Endodermal cell (in vitro differentiated cells): ENCODE data around the gene SMYD1. TPM values are rescaled to one million over a fixed set of nuclear protein-coding genes. Genes with fewer than 3 reads are reported as not detected.

Experiments used
- DNase-seq: peaks from one replicate; pipeline ENCODE4 v3.0.0-alpha.2; 2017
- H3K27ac ChIP-seq: 2 replicates; pipeline ENCODE4 v1.5.1; 2013; ENCODE audit warnings: mild to moderate bottlenecking, low read depth, low read length, moderate library complexity
- H3K27me3 ChIP-seq: 2 replicates; pipeline ENCODE4 v1.6.1; 2013; ENCODE audit warnings: mild to moderate bottlenecking, low read length, moderate library complexity; ENCODE audit not compliant: insufficient read depth, control insufficient read depth, poor library complexity, severe bottlenecking
- H3K36me3 ChIP-seq: 2 replicates; pipeline ENCODE4 v1.7.0; 2013; ENCODE audit warnings: mild to moderate bottlenecking, low read length, moderate library complexity; ENCODE audit not compliant: control insufficient read depth, insufficient read depth
- H3K4me1 ChIP-seq: one replicate; pipeline ENCODE4 v1.7.0; 2013; ENCODE audit warnings: low read length; ENCODE audit not compliant: control insufficient read depth, insufficient read depth
- H3K4me3 ChIP-seq: 2 replicates; pipeline ENCODE4 v1.5.1; 2013; ENCODE audit warnings: mild to moderate bottlenecking, low read length, moderate library complexity
- H3K9ac ChIP-seq: 2 replicates; pipeline ENCODE4 v1.6.1; 2013; ENCODE audit warnings: mild to moderate bottlenecking, low read length, moderate library complexity; ENCODE audit not compliant: poor library complexity, severe bottlenecking; ENCODE audit errors: extremely low read depth
- H3K9me3 ChIP-seq: 2 replicates; pipeline ENCODE4 v1.6.1; 2013; ENCODE audit warnings: mild to moderate bottlenecking, low read length, moderate library complexity; ENCODE audit not compliant: control insufficient read depth
- H3K27ac Mint-ChIP-seq: 2 replicates; pipeline ENCODE4 v1.8.0; 2020; ENCODE audit warnings: mixed read lengths
- H3K27me3 Mint-ChIP-seq: 2 replicates; pipeline ENCODE4 v1.8.0; 2021; ENCODE audit warnings: mild to moderate bottlenecking, mixed read lengths; ENCODE audit not compliant: insufficient read depth
- H3K36me3 Mint-ChIP-seq: 2 replicates; pipeline ENCODE4 v1.8.0; 2020; ENCODE audit warnings: low read depth, mixed read lengths
- H3K4me1 Mint-ChIP-seq: 2 replicates; pipeline ENCODE4 v1.8.0; 2020; ENCODE audit warnings: mixed read lengths
- H3K4me3 Mint-ChIP-seq: 2 replicates; pipeline ENCODE4 v1.8.0; 2020; ENCODE audit warnings: mild to moderate bottlenecking, moderate library complexity, mixed read lengths
- H3K9me3 Mint-ChIP-seq: 2 replicates; pipeline ENCODE4 v1.8.0; 2020; ENCODE audit warnings: mild to moderate bottlenecking, mixed read lengths
- WGBS, 2 experiments: methylation state at CpG; one replicate each; pipeline versions ENCODE4 v1.1.5 to v1.1.7; 2013; ENCODE audit warnings: missing lambda C conversion rate in 2 of 2, mixed read lengths in 1 of 2; ENCODE audit not compliant: insufficient coverage in 1 of 2, insufficient read length in 1 of 2; 5-methylcytosine and 5-hydroxymethylcytosine counted together
- total RNA-seq, 2 donors: library from RNA; stranded (reverse); fragmentation: NEBNext Ultra II Directional in 1 of 2; extraction: Animal tissue kit (Norgen Biotek cat#: 25700) in 1 of 2; gene quantifications; 2 replicates in 1 of 2; 3 replicates in 1 of 2; pipeline ENCODE4 v1.2.1, GENCODE V29; 2021
- TF ChIP-seq, protein P1 (sequence below): fragments of 200-600 bp; sonication (generic); conservative IDR thresholded peaks from 2 replicates; pipeline ENCODE4 v1.5.0; 2021; ENCODE audit warnings: antibody characterized with exemption, mild to moderate bottlenecking

The SMYD1 gene
- total RNA-seq, 2 donors from 2014 or later = not detected

DNA sequence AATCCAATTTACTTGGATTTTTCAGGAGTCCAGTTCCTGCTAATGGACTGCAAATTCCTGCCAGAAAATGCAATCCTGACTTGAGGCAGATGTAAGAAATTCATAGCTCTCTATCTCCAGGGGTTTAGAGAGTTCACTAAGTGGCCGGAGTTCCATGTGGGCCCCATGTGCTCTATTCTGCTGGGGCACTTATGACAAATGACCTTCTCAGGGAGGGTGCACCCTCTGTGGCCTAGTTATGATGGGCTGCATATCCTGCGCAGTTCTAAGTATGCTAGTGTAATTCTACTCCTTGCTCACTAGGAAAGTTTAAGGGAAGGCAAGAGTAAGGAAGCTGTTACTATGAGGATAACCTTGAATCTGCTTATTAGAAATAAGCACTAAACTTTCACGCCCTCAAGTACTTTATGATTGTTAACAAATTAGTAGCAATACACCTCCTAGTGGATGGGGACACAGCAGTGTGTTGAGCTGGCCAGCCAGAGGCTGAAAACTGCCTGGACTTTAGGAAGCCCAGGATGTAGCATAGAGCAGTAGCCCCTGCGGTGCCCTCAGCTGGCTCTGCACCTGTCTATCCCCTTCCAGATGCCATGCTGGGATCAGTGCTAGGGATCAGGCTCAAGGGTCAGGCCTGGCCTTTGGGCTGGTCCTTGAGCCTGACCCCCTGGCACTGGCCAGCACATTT lies 14.4 kb downstream of the SMYD1 start:
- no peaks in the 10 kb centered on the region for H3K4me1 ChIP-seq
- peaks cover 4% of the 10 kb centered on the region for H3K4me1 Mint-ChIP-seq
- WGBS, 2 experiments = 86 to 89% methylated on average over 4 of the region's 4 CpGs

GRCh38 chr2:88082781-88083180 lies 15.2 kb downstream of the SMYD1 start:
- Histone ChIP-seq H3K4me1 (no peaks in the 10 kb centered on the region), H3K27me3 (no peaks in the 10 kb centered on the region), H3K9ac (no peak overlapping the region), H3K9me3 (no peaks in the 10 kb centered on the region), H3K4me3 (no peak overlapping the region), H3K36me3 (no peaks in the 10 kb centered on the region), H3K27ac (peak overlapping the region; percentile 15)
- TF ChIP-seq, protein P1, sequence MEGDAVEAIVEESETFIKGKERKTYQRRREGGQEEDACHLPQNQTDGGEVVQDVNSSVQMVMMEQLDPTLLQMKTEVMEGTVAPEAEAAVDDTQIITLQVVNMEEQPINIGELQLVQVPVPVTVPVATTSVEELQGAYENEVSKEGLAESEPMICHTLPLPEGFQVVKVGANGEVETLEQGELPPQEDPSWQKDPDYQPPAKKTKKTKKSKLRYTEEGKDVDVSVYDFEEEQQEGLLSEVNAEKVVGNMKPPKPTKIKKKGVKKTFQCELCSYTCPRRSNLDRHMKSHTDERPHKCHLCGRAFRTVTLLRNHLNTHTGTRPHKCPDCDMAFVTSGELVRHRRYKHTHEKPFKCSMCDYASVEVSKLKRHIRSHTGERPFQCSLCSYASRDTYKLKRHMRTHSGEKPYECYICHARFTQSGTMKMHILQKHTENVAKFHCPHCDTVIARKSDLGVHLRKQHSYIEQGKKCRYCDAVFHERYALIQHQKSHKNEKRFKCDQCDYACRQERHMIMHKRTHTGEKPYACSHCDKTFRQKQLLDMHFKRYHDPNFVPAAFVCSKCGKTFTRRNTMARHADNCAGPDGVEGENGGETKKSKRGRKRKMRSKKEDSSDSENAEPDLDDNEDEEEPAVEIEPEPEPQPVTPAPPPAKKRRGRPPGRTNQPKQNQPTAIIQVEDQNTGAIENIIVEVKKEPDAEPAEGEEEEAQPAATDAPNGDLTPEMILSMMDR = no peak
- Mint-ChIP-seq H3K4me1 (peaks cover 4% of the 10 kb centered on the region), H3K9me3 (no peaks in the 10 kb centered on the region), H3K27ac (no peak overlapping the region), H3K4me3 (no peak overlapping the region), H3K36me3 (no peaks in the 10 kb centered on the region), H3K27me3 (peaks cover 3% of the 10 kb centered on the region)
- DNase-seq = no peak
- 80% methylated on average over 1 of the region's 1 CpG; no CpG with 5 or more reads in 1 of the 2 experiments for WGBS, 2 experiments

More for the DNA sequence above, 14.4 kb downstream of the SMYD1 start:
- no peak overlapping the region for H3K4me3 Mint-ChIP-seq
- no peaks in the 10 kb centered on the region for H3K27me3 ChIP-seq
- H3K36me3 Mint-ChIP-seq = no peaks in the 10 kb centered on the region
- no peak overlapping the region for H3K9ac ChIP-seq
- DNase-seq = no peak
- no peak overlapping the region for H3K27ac Mint-ChIP-seq
- H3K36me3 ChIP-seq = no peaks in the 10 kb centered on the region
- H3K4me3 ChIP-seq = no peak overlapping the region
- no peak overlapping the region for H3K27ac ChIP-seq
- TF ChIP-seq, protein P1 = peak; percentile 21
- H3K9me3 ChIP-seq = no peaks in the 10 kb centered on the region
- H3K27me3 Mint-ChIP-seq = peaks cover 3% of the 10 kb centered on the region
- H3K9me3 Mint-ChIP-seq = no peaks in the 10 kb centered on the region

DNA sequence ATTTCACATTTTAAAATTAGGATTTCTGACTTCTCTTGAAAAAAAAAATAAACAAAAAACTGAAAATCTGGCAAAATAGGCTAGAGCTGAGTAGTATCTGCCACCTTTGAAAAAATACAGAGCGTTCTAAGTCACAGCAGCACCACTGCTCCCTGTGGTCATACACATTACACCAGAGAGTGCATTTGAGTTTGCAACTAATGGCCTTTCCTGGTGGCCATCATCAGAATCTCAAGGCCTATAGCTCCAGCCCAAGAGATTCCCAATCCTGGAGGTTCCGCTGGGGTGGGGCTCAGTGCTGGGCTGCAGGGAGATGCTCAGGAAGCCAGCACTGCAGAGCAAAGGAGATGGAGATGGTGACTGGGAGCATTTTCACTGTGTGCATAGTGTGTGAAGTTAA lies 17.5 kb downstream of the SMYD1 start:
- Mint-ChIP-seq H3K4me3 (no peak overlapping the region), H3K27me3 (peaks cover 3% of the 10 kb centered on the region), H3K4me1 (peaks cover 4% of the 10 kb centered on the region), H3K36me3 (no peaks in the 10 kb centered on the region), H3K27ac (no peak overlapping the region), H3K9me3 (no peaks in the 10 kb centered on the region)
- Histone ChIP-seq H3K27ac (no peak overlapping the region), H3K9me3 (no peaks in the 10 kb centered on the region), H3K27me3 (no peaks in the 10 kb centered on the region), H3K36me3 (no peaks in the 10 kb centered on the region), H3K9ac (no peak overlapping the region), H3K4me3 (no peak overlapping the region), H3K4me1 (no peaks in the 10 kb centered on the region)
- DNase-seq = no peak
- TF ChIP-seq, protein P1 = peak; percentile 46
- 96 to 100% methylated on average over 2 of the region's 2 CpGs for WGBS, 2 experiments
